ENCODE results near the gene TCHHL1.

Gene TCHHL1

GRCh38 chr1:152089014-152089674 is at the start of gene TCHHL1:
TSS of gene TCHHL1 (minus strand) at chr1:152089064. CDS start at chr1:152088143, 921 bp downstream.
- H3K9me3 Mint-ChIP-seq = no peaks in the 10 kb centered on the region
- H3K4me1 Mint-ChIP-seq (ENCODE audit: low read depth) = no peaks in the 10 kb centered on the region
- H3K27me3 Mint-ChIP-seq (ENCODE audit: low read depth) = peaks cover 36% of the 10 kb centered on the region
- H3K27ac Mint-ChIP-seq = no peak within 1 kb of the TSS
- no peak within 1 kb of the TSS for H3K4me3 Mint-ChIP-seq
- no peaks in the 10 kb centered on the region for H3K36me3 Mint-ChIP-seq (ENCODE audit: low read depth)

DNA sequence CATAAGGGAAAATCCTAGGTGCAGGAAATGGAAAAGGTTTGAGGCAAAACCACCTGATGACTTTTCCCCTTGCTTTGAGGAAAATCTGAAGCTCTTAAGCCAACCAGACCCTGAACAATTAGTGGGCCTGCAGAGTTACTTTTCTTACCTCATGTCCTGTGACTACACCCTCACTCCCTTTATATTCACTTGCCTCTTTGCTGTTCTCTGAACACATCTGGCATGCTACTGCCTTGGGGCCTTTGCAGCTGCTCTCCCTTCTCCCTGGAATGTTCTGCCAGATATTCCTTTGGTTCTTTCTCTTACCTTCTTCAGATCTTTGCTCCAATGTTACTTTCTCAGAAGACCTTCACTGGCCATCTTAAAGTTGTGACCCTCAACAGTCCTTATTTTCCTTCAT is 48.4 kb upstream of the TCHHL1 start:
- Mint-ChIP-seq H3K4me3 (no peak overlapping the region), H3K9me3 (no peaks in the 10 kb centered on the region), H3K4me1 (ENCODE audit: low read depth) (no peaks in the 10 kb centered on the region), H3K27me3 (ENCODE audit: low read depth) (peaks cover 56% of the 10 kb centered on the region), H3K27ac (no peak overlapping the region), H3K36me3 (ENCODE audit: low read depth) (no peaks in the 10 kb centered on the region)

DNA sequence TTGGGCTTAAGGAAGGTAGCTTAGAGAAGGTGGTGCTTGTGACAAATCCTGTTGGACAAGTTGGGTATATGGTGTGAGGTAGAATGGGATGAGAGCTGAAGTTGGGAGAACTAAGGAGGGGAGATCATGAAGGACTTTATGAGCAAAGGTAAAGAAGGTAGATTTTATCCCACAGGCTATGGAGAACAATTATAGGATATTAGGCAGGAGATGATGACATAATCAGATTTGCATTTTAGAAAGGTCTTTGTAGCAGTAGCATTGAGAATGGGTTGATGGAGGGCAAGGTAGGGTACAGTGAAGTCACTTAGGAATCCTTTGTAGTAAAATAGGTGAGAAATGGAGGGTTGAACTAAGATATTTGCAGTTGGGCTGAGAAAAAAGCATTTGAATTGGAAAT is 41.3 kb upstream of the TCHHL1 start:
- no peaks in the 10 kb centered on the region for H3K36me3 Mint-ChIP-seq (ENCODE audit: low read depth)
- H3K27me3 Mint-ChIP-seq (ENCODE audit: low read depth) = peaks cover 65% of the 10 kb centered on the region
- H3K4me3 Mint-ChIP-seq = no peak overlapping the region
- H3K9me3 Mint-ChIP-seq = no peaks in the 10 kb centered on the region
- H3K27ac Mint-ChIP-seq = no peak overlapping the region
- H3K4me1 Mint-ChIP-seq (ENCODE audit: low read depth) = no peaks in the 10 kb centered on the region

GRCh38 chr1:152127673-152128072 is 38.8 kb upstream of the TCHHL1 start:
- H3K4me3 Mint-ChIP-seq = no peak overlapping the region
- H3K9me3 Mint-ChIP-seq = no peaks in the 10 kb centered on the region
- H3K27ac Mint-ChIP-seq = no peak overlapping the region
- H3K4me1 Mint-ChIP-seq (ENCODE audit: low read depth) = no peaks in the 10 kb centered on the region
- H3K27me3 Mint-ChIP-seq (ENCODE audit: low read depth) = peaks cover 53% of the 10 kb centered on the region
- H3K36me3 Mint-ChIP-seq (ENCODE audit: low read depth) = no peaks in the 10 kb centered on the region

- Mint-ChIP-seq H3K4me3 (no peak overlapping the region), H3K4me1 (ENCODE audit: low read depth) (no peaks in the 10 kb centered on the region), H3K27ac (no peak overlapping the region), H3K27me3 (ENCODE audit: low read depth) (peaks cover 55% of the 10 kb centered on the region), H3K36me3 (ENCODE audit: low read depth) (no peaks in the 10 kb centered on the region), H3K9me3 (no peaks in the 10 kb centered on the region)
Observed at GRCh38 chr1:152125834-152126443, 37.1 kb upstream of the TCHHL1 start.

- Mint-ChIP-seq H3K36me3 (ENCODE audit: low read depth) (no peaks in the 10 kb centered on the region), H3K9me3 (no peaks in the 10 kb centered on the region), H3K27me3 (ENCODE audit: low read depth) (peaks cover 57% of the 10 kb centered on the region), H3K4me3 (no peak overlapping the region), H3K27ac (no peak overlapping the region), H3K4me1 (ENCODE audit: low read depth) (no peaks in the 10 kb centered on the region)
Observed at GRCh38 chr1:152118915-152119314, 30.1 kb upstream of the TCHHL1 start.

DNA sequence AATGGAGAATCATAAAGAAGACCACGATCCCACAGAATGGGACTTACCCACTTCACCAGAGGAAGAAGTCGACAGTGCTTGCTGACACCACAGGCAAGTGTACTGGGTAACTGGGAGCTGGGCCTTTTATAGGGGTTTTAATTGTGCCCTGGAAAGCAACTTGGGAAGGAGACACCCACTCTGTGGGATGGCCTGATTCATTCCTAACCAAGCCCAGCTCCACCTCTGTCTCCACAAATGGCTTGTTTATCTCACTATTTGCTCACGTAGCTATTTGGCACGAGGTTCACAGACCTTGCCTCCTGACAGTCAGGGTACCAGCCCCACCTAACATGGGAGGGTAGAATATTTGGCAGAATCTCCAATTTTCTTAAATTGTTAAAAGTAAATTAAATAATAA is 26.5 kb upstream of the TCHHL1 start, which contains the start of gene TCHH:
TCHH (minus strand) TSS at position 101 of the 400 bp plus-strand sequence. CDS start 1,364 bp downstream, outside the sequence.
- peaks cover 39% of the 10 kb centered on the region for H3K27me3 Mint-ChIP-seq (ENCODE audit: low read depth)
- H3K36me3 Mint-ChIP-seq (ENCODE audit: low read depth) = no peaks in the 10 kb centered on the region

GRCh38 chr1:152112885-152113432 is 24.1 kb upstream of the TCHHL1 start:
- H3K9me3 Mint-ChIP-seq = no peaks in the 10 kb centered on the region
- peaks cover 5% of the 10 kb centered on the region for H3K4me1 Mint-ChIP-seq (ENCODE audit: low read depth)
- H3K36me3 Mint-ChIP-seq (ENCODE audit: low read depth) = peaks cover 4% of the 10 kb centered on the region
- peaks cover 20% of the 10 kb centered on the region for H3K27me3 Mint-ChIP-seq (ENCODE audit: low read depth)
- H3K27ac Mint-ChIP-seq = no peak overlapping the region
- no peak overlapping the region for H3K4me3 Mint-ChIP-seq

More for the DNA sequence above, 26.5 kb upstream of the TCHHL1 start, which contains the start of gene TCHH:
- H3K27ac Mint-ChIP-seq = no peak within 1 kb of the TSS
- no peaks in the 10 kb centered on the region for H3K4me1 Mint-ChIP-seq (ENCODE audit: low read depth)
- no peaks in the 10 kb centered on the region for H3K9me3 Mint-ChIP-seq
- no peak within 1 kb of the TSS for H3K4me3 Mint-ChIP-seq

GRCh38 chr1:152112101-152112884 is 23.4 kb upstream of the TCHHL1 start:
- H3K4me3 Mint-ChIP-seq = no peak overlapping the region
- H3K9me3 Mint-ChIP-seq = peaks cover 5% of the 10 kb centered on the region
- H3K4me1 Mint-ChIP-seq (ENCODE audit: low read depth) = peaks cover 10% of the 10 kb centered on the region
- H3K27me3 Mint-ChIP-seq (ENCODE audit: low read depth) = peaks cover 17% of the 10 kb centered on the region
- no peak overlapping the region for H3K27ac Mint-ChIP-seq
- H3K36me3 Mint-ChIP-seq (ENCODE audit: low read depth) = peaks cover 6% of the 10 kb centered on the region

GRCh38 chr1:152111515-152111968 is 22.7 kb upstream of the TCHHL1 start:
- H3K27ac Mint-ChIP-seq = no peak overlapping the region
- H3K36me3 Mint-ChIP-seq (ENCODE audit: low read depth) = peaks cover 6% of the 10 kb centered on the region
- no peak overlapping the region for H3K4me3 Mint-ChIP-seq
- H3K9me3 Mint-ChIP-seq = peaks cover 5% of the 10 kb centered on the region
- peaks cover 10% of the 10 kb centered on the region for H3K4me1 Mint-ChIP-seq (ENCODE audit: low read depth)
- peaks cover 11% of the 10 kb centered on the region for H3K27me3 Mint-ChIP-seq (ENCODE audit: low read depth)

GRCh38 chr1:152110860-152111514 is 22.1 kb upstream of the TCHHL1 start:
- Mint-ChIP-seq H3K4me1 (ENCODE audit: low read depth) (peaks cover 10% of the 10 kb centered on the region), H3K36me3 (ENCODE audit: low read depth) (peaks cover 6% of the 10 kb centered on the region)

GRCh38 chr1:152110365-152110859 is 21.5 kb upstream of the TCHHL1 start:
- no peak overlapping the region for H3K4me3 Mint-ChIP-seq
- H3K36me3 Mint-ChIP-seq (ENCODE audit: low read depth) = peaks cover 6% of the 10 kb centered on the region
- H3K27ac Mint-ChIP-seq = no peak overlapping the region
- peaks cover 11% of the 10 kb centered on the region for H3K27me3 Mint-ChIP-seq (ENCODE audit: low read depth)
- H3K9me3 Mint-ChIP-seq = peaks cover 5% of the 10 kb centered on the region
- peaks cover 10% of the 10 kb centered on the region for H3K4me1 Mint-ChIP-seq (ENCODE audit: low read depth)

More at GRCh38 chr1:152110860-152111514, 22.1 kb upstream of the TCHHL1 start:
- Mint-ChIP-seq H3K9me3 (peaks cover 5% of the 10 kb centered on the region), H3K27me3 (ENCODE audit: low read depth) (peaks cover 11% of the 10 kb centered on the region), H3K4me3 (no peak overlapping the region), H3K27ac (no peak overlapping the region)

DNA sequence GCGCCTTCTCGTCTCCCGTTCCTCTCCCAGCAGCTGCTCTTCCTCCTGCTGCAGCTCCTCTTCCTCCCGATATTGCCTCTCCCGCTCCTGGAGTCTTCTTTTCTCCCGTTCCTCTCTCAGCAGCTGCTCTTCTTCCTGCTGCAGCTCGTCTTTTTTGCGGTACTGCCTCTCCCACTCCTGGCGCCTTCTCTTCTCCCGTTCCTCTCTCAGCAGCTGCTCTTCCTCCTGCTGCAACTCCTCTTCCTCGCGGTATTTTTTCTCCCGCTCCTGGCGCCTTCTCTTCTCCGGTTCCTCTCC is 21.1 kb upstream of the TCHHL1 start:
- Mint-ChIP-seq H3K36me3 (ENCODE audit: low read depth) (peaks cover 6% of the 10 kb centered on the region), H3K27ac (no peak overlapping the region)

More for the DNA sequence above, 21.1 kb upstream of the TCHHL1 start:
- Mint-ChIP-seq H3K9me3 (peaks cover 5% of the 10 kb centered on the region), H3K4me3 (no peak overlapping the region), H3K4me1 (ENCODE audit: low read depth) (peaks cover 10% of the 10 kb centered on the region), H3K27me3 (ENCODE audit: low read depth) (peaks cover 16% of the 10 kb centered on the region)

Measured in T-helper 1 cell treated with Interleukin-12 subunit alpha and Interleukin-12 subunit beta and Interleukin-4 antibody, amounts not matched to agents 30 μg/mL and 1 μg/mL, for 36 hours (primary cell).